HEK293 (cell line): ENCODE data around the gene SCN4B.

Experiments used
- GLI4 ChIP-seq: fragments of 450-650 bp; formaldehyde crosslinking; IDR thresholded peaks from 2 replicates; pipeline ENCODE4 v1.5.1; 2016; ENCODE audit warnings: missing biosample characterization, missing genetic modification characterization
- GLIS2 ChIP-seq: fragments of 450-650 bp; formaldehyde crosslinking; IDR thresholded peaks from 2 replicates; pipeline ENCODE4 v1.5.1; 2016; ENCODE audit warnings: missing biosample characterization, missing genetic modification characterization
- IKZF3 ChIP-seq: fragments of 450-650 bp; IDR thresholded peaks from 2 replicates; pipeline ENCODE4 v1.5.0; 2018; ENCODE audit warnings: missing biosample characterization, mild to moderate bottlenecking, missing genetic modification characterization, moderate library complexity
- KLF8 ChIP-seq: fragments of 450-650 bp; formaldehyde crosslinking; IDR thresholded peaks from 2 replicates; pipeline ENCODE4 v1.5.1; 2016; ENCODE audit warnings: missing biosample characterization, missing genetic modification characterization
- OSR2 ChIP-seq: fragments of 450-650 bp; formaldehyde crosslinking; IDR thresholded peaks from 2 replicates; pipeline ENCODE4 v1.5.1; 2016; ENCODE audit warnings: missing biosample characterization, missing genetic modification characterization
- WT1 ChIP-seq: fragments of 450-650 bp; formaldehyde crosslinking; IDR thresholded peaks from 2 replicates; pipeline ENCODE4 v1.5.1; 2016; ENCODE audit warnings: missing biosample characterization, missing genetic modification characterization
- ZBTB8A ChIP-seq: fragments of 450-650 bp; formaldehyde crosslinking; IDR thresholded peaks from 2 replicates; pipeline ENCODE4 v1.5.1; 2016; ENCODE audit warnings: missing biosample characterization, missing genetic modification characterization
- ZIC2 ChIP-seq: fragments of 450-650 bp; formaldehyde crosslinking; IDR thresholded peaks from 2 replicates; pipeline ENCODE4 v1.5.1; 2016; ENCODE audit warnings: missing biosample characterization, missing genetic modification characterization
- ZNF10 ChIP-seq: fragments of 450-650 bp; formaldehyde crosslinking; IDR thresholded peaks from 2 replicates; pipeline ENCODE4 v1.5.1; 2017; ENCODE audit warnings: missing biosample characterization, missing genetic modification characterization
- ZNF112 ChIP-seq: fragments of 450-650 bp; formaldehyde crosslinking; IDR thresholded peaks from 2 replicates; pipeline ENCODE4 v1.5.0; 2017; ENCODE audit warnings: missing biosample characterization, missing genetic modification characterization
- ZNF157 ChIP-seq: fragments of 450-650 bp; formaldehyde crosslinking; IDR thresholded peaks from 2 replicates; pipeline ENCODE4 v1.5.1; 2016; ENCODE audit warnings: missing biosample characterization, missing genetic modification characterization
- ZNF214 ChIP-seq: fragments of 450-650 bp; formaldehyde crosslinking; IDR thresholded peaks from 2 replicates; pipeline ENCODE4 v1.5.1; 2017; ENCODE audit warnings: missing biosample characterization, mild to moderate bottlenecking, missing genetic modification characterization, borderline replicate concordance
- ZNF221 ChIP-seq: fragments of 450-650 bp; formaldehyde crosslinking; IDR thresholded peaks from 2 replicates; pipeline ENCODE4 v1.5.1; 2017; ENCODE audit warnings: missing biosample characterization, missing genetic modification characterization, borderline replicate concordance
- ZNF223 ChIP-seq: fragments of 450-650 bp; formaldehyde crosslinking; IDR thresholded peaks from 2 replicates; pipeline ENCODE4 v1.5.1; 2016; ENCODE audit warnings: missing biosample characterization, missing genetic modification characterization
- ZNF23 ChIP-seq: fragments of 450-650 bp; formaldehyde crosslinking; IDR thresholded peaks from 2 replicates; pipeline ENCODE4 v1.5.1; 2016; ENCODE audit warnings: missing biosample characterization, missing genetic modification characterization, borderline replicate concordance
- ZNF404 ChIP-seq: fragments of 450-650 bp; formaldehyde crosslinking; IDR thresholded peaks from 2 replicates; pipeline ENCODE4 v1.5.1; 2017; ENCODE audit warnings: missing biosample characterization, missing genetic modification characterization
- ZNF416 ChIP-seq: fragments of 450-650 bp; formaldehyde crosslinking; IDR thresholded peaks from 2 replicates; pipeline ENCODE4 v1.5.1; 2016; ENCODE audit warnings: missing biosample characterization, missing genetic modification characterization
- ZNF426 ChIP-seq: fragments of 450-650 bp; formaldehyde crosslinking; IDR thresholded peaks from 2 replicates; pipeline ENCODE4 v1.5.1; 2017; ENCODE audit warnings: missing biosample characterization, missing genetic modification characterization, mild to moderate bottlenecking, inconsistent platforms, moderate library complexity
- ZNF521 ChIP-seq: fragments of 450-650 bp; formaldehyde crosslinking; IDR thresholded peaks from 2 replicates; pipeline ENCODE4 v1.5.1; 2017; ENCODE audit warnings: missing biosample characterization, mild to moderate bottlenecking, missing genetic modification characterization
- ZNF548 ChIP-seq: fragments of 450-650 bp; formaldehyde crosslinking; IDR thresholded peaks from 2 replicates; pipeline ENCODE4 v1.5.1; 2016; ENCODE audit warnings: missing biosample characterization, missing genetic modification characterization
- ZNF549 ChIP-seq: fragments of 450-650 bp; IDR thresholded peaks from 2 replicates; pipeline ENCODE4 v1.5.1; 2018; ENCODE audit warnings: missing biosample characterization, missing genetic modification characterization, mild to moderate bottlenecking, inconsistent platforms, moderate library complexity
- ZNF560 ChIP-seq: fragments of 450-650 bp; formaldehyde crosslinking; IDR thresholded peaks from 2 replicates; pipeline ENCODE4 v1.5.1; 2017; ENCODE audit warnings: missing biosample characterization, missing genetic modification characterization, borderline replicate concordance
- ZNF585B ChIP-seq: fragments of 450-650 bp; formaldehyde crosslinking; IDR thresholded peaks from 2 replicates; pipeline ENCODE4 v1.5.1; 2016; ENCODE audit warnings: missing biosample characterization, missing genetic modification characterization
- ZNF629 ChIP-seq: fragments of 450-650 bp; formaldehyde crosslinking; IDR thresholded peaks from 2 replicates; pipeline ENCODE4 v1.5.1; 2017; ENCODE audit warnings: missing biosample characterization, missing genetic modification characterization
- ZNF654 ChIP-seq: fragments of 450-650 bp; formaldehyde crosslinking; IDR thresholded peaks from 2 replicates; pipeline ENCODE4 v1.5.1; 2016; ENCODE audit warnings: low read depth, missing biosample characterization, missing genetic modification characterization
- TF ChIP-seq, protein P1 (sequence below): fragments of 450-650 bp; formaldehyde crosslinking; IDR thresholded peaks from 2 replicates; pipeline ENCODE4 v1.5.1; 2016; ENCODE audit warnings: missing biosample characterization, missing genetic modification characterization
- TF ChIP-seq, protein P2 (sequence below): sonication (generic); formaldehyde crosslinking; IDR thresholded peaks from 2 replicates; pipeline ENCODE4 v1.8.1; 2022; ENCODE audit warnings: mild to moderate bottlenecking, moderate library complexity, missing genetic modification reagents
- TF ChIP-seq, protein P3 (sequence below): fragments of 450-650 bp; formaldehyde crosslinking; IDR thresholded peaks from 2 replicates; pipeline ENCODE4 v1.5.1; 2016; ENCODE audit warnings: missing biosample characterization, missing genetic modification characterization
- TF ChIP-seq, protein P4 (sequence below): fragments of 450-650 bp; formaldehyde crosslinking; IDR thresholded peaks from 2 replicates; pipeline ENCODE4 v1.5.1; 2016; ENCODE audit warnings: missing biosample characterization, missing genetic modification characterization
- TF ChIP-seq, protein P5 (sequence below): fragments of 450-650 bp; formaldehyde crosslinking; IDR thresholded peaks from 2 replicates; pipeline ENCODE4 v1.5.1; 2016; ENCODE audit warnings: missing biosample characterization, missing genetic modification characterization
- TF ChIP-seq, protein P6 (sequence below): fragments of 450-650 bp; formaldehyde crosslinking; IDR thresholded peaks from 2 replicates; pipeline ENCODE4 v1.5.1; 2016; ENCODE audit warnings: missing biosample characterization, missing genetic modification characterization
- TF ChIP-seq, protein P7 (sequence below): fragments of 450-650 bp; IDR thresholded peaks from 2 replicates; pipeline ENCODE4 v1.5.1; 2018; ENCODE audit warnings: missing biosample characterization, missing genetic modification characterization

Gene SCN4B

DNA sequence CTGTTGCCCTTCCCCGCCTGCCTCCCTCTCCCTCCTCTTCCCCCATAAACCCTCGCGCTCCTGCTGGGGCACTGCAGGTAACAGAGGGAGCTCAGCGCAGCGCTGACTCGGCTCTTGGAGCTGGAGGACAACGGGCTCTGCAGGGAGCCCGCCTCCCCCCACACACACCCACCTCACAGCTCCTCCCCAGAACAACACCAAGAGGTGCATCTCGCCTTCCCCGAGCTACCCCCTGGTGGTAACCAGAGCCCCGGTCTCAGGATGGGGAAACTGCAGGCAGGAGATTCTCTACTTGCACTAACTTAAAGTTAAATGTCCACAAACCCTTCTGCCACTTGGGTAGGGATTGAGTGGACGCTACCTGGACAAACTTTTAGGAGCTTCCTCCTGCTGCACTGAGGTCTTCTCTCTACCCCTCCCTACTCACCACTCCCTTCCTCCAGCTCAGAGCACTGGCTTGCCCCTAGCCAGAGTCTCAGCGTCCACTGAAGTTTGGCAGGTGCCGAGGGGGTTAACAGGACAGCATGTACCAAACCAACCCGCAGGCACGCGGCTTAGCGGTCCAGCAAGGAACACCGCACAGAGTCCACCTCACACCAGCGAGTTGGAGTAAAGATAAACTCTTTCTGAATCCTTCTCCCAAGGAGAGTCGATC is 4.0 kb upstream of the SCN4B start (continued):
- TF ChIP-seq, protein P1, sequence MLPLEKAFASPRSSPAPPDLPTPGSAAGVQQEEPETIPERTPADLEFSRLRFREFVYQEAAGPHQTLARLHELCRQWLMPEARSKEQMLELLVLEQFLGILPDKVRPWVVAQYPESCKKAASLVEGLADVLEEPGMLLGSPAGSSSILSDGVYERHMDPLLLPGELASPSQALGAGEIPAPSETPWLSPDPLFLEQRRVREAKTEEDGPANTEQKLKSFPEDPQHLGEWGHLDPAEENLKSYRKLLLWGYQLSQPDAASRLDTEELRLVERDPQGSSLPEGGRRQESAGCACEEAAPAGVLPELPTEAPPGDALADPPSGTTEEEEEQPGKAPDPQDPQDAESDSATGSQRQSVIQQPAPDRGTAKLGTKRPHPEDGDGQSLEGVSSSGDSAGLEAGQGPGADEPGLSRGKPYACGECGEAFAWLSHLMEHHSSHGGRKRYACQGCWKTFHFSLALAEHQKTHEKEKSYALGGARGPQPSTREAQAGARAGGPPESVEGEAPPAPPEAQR (tag by site-specific recombination), result no peak
- TF ChIP-seq, protein P2, sequence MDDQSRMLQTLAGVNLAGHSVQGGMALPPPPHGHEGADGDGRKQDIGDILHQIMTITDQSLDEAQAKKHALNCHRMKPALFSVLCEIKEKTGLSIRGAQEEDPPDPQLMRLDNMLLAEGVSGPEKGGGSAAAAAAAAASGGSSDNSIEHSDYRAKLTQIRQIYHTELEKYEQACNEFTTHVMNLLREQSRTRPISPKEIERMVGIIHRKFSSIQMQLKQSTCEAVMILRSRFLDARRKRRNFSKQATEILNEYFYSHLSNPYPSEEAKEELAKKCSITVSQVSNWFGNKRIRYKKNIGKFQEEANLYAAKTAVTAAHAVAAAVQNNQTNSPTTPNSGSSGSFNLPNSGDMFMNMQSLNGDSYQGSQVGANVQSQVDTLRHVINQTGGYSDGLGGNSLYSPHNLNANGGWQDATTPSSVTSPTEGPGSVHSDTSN, result no peak
- TF ChIP-seq ZNF404 (no peak), ZNF112 (tag by site-specific recombination) (no peak), ZNF654 (tag by site-specific recombination) (no peak), GLIS2 (tag by site-specific recombination) (peak; percentile 77), OSR2 (tag by site-specific recombination) (no peak), ZNF223 (tag by site-specific recombination) (no peak), ZNF521 (tag by site-specific recombination) (no peak), IKZF3 (peak; percentile 68; the same call in 1 of the 2 replicates), ZNF426 (tag by site-specific recombination) (no peak), ZNF157 (tag by site-specific recombination) (no peak), ZNF214 (no peak), ZNF549 (tag by site-specific recombination) (no peak), ZNF560 (tag by site-specific recombination) (no peak), ZBTB8A (no peak), ZIC2 (tag by site-specific recombination) (peak; percentile 99), ZNF416 (tag by site-specific recombination) (no peak), KLF8 (no peak), ZNF10 (tag by site-specific recombination) (no peak), ZNF221 (tag by site-specific recombination) (no peak), GLI4 (tag by site-specific recombination) (no peak), ZNF548 (tag by site-specific recombination) (no peak), WT1 (peak; percentile 47; the same call in 1 of the 2 replicates), ZNF23 (tag by site-specific recombination) (no peak), ZNF629 (tag by site-specific recombination) (no peak), ZNF585B (tag by site-specific recombination) (no peak)
- TF ChIP-seq, protein P3, sequence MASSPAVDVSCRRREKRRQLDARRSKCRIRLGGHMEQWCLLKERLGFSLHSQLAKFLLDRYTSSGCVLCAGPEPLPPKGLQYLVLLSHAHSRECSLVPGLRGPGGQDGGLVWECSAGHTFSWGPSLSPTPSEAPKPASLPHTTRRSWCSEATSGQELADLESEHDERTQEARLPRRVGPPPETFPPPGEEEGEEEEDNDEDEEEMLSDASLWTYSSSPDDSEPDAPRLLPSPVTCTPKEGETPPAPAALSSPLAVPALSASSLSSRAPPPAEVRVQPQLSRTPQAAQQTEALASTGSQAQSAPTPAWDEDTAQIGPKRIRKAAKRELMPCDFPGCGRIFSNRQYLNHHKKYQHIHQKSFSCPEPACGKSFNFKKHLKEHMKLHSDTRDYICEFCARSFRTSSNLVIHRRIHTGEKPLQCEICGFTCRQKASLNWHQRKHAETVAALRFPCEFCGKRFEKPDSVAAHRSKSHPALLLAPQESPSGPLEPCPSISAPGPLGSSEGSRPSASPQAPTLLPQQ (tag by site-specific recombination), result no peak
- TF ChIP-seq, protein P4, sequence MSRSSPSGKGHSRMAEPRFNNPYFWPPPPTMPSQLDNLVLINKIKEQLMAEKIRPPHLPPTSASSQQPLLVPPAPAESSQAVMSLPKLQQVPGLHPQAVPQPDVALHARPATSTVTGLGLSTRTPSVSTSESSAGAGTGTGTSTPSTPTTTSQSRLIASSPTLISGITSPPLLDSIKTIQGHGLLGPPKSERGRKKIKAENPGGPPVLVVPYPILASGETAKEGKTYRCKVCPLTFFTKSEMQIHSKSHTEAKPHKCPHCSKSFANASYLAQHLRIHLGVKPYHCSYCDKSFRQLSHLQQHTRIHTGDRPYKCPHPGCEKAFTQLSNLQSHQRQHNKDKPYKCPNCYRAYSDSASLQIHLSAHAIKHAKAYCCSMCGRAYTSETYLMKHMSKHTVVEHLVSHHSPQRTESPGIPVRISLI (tag by site-specific recombination), result no peak
- TF ChIP-seq, protein P5, sequence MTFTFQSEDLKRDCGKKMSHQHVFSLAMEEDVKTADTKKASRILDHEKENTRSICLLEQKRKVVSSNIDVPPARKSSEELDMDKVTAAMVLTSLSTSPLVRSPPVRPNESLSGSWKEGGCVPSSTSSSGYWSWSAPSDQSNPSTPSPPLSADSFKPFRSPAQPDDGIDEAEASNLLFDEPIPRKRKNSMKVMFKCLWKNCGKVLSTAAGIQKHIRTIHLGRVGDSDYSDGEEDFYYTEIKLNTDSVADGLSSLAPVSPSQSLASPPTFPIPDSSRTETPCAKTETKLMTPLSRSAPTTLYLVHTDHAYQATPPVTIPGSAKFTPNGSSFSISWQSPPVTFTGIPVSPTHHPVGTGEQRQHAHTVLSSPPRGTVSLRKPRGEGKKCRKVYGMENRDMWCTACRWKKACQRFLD (tag by site-specific recombination), result no peak
- TF ChIP-seq, protein P6, sequence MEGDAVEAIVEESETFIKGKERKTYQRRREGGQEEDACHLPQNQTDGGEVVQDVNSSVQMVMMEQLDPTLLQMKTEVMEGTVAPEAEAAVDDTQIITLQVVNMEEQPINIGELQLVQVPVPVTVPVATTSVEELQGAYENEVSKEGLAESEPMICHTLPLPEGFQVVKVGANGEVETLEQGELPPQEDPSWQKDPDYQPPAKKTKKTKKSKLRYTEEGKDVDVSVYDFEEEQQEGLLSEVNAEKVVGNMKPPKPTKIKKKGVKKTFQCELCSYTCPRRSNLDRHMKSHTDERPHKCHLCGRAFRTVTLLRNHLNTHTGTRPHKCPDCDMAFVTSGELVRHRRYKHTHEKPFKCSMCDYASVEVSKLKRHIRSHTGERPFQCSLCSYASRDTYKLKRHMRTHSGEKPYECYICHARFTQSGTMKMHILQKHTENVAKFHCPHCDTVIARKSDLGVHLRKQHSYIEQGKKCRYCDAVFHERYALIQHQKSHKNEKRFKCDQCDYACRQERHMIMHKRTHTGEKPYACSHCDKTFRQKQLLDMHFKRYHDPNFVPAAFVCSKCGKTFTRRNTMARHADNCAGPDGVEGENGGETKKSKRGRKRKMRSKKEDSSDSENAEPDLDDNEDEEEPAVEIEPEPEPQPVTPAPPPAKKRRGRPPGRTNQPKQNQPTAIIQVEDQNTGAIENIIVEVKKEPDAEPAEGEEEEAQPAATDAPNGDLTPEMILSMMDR (tag by site-specific recombination), result no peak
- TF ChIP-seq, protein P7, sequence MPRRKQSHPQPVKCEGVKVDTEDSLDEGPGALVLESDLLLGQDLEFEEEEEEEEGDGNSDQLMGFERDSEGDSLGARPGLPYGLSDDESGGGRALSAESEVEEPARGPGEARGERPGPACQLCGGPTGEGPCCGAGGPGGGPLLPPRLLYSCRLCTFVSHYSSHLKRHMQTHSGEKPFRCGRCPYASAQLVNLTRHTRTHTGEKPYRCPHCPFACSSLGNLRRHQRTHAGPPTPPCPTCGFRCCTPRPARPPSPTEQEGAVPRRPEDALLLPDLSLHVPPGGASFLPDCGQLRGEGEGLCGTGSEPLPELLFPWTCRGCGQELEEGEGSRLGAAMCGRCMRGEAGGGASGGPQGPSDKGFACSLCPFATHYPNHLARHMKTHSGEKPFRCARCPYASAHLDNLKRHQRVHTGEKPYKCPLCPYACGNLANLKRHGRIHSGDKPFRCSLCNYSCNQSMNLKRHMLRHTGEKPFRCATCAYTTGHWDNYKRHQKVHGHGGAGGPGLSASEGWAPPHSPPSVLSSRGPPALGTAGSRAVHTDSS (tag by site-specific recombination), result no peak
